GM12874 (cell line): Measurements from ENCODE around the gene SCUBE2.

Experiments
- TF ChIP-seq, protein P1 (sequence below): IDR thresholded peaks from 2 replicates; pipeline ENCODE4 v1.5.1; 2011; ENCODE audit warnings: low read depth, mild to moderate bottlenecking, control low read depth, low read length, moderate library complexity; ENCODE audit not compliant: insufficient read depth

SCUBE2 gene

DNA sequence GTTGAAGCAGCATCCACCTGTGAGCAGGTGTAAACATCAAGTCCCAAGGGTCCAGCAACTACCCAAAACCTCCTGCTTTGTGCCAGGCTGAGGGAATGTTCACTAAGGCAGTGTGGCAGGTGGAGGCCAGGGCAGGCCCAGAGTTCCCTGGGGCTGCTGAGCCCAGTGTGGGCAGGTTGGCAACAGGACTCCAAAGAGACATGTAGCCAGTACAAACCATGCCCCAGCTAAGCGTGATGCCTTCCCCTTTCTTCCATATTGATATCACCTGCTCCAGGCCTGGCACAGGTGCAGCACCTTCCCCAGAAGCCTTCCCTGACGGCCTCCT is 30.0 kb upstream of the SCUBE2 start:
- TF ChIP-seq, protein P1, sequence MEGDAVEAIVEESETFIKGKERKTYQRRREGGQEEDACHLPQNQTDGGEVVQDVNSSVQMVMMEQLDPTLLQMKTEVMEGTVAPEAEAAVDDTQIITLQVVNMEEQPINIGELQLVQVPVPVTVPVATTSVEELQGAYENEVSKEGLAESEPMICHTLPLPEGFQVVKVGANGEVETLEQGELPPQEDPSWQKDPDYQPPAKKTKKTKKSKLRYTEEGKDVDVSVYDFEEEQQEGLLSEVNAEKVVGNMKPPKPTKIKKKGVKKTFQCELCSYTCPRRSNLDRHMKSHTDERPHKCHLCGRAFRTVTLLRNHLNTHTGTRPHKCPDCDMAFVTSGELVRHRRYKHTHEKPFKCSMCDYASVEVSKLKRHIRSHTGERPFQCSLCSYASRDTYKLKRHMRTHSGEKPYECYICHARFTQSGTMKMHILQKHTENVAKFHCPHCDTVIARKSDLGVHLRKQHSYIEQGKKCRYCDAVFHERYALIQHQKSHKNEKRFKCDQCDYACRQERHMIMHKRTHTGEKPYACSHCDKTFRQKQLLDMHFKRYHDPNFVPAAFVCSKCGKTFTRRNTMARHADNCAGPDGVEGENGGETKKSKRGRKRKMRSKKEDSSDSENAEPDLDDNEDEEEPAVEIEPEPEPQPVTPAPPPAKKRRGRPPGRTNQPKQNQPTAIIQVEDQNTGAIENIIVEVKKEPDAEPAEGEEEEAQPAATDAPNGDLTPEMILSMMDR = no peak

DNA sequence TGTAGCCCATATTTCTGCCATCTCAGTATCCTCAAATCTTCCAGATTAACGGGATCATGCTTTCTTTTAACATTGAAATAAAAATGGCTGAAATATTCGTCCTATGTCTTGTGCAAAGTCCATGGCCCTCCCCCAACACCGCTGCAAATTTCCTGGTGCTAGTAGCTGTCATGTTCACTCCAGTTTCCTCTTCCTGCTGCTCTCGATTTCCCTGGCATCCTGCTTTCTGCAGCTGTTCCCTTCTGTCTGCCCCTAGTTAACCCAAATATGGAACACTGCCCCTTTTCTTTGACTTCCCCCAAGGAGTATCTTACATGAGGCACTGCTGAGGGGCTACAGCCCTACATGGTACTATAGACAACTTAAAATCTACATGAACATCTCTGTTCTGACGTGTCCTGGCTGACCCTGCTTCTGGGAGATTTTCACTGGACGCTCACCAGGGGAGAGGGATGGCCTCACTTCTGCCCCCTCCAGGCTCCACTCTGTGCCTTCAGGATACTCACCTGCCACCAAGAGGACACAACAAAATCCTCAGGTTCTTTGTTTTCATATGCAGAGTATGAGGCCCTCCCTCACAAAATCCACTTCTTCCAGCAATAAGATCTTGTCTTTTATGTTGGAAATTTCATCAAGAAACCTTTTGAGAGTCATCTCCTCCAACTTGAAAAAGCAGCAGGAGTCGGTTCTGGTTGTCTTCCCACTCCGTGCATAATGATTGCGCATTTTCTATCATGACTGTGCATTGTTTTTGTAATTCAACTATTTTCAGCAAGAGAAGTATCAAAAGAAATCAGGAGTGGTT is 29.5 kb upstream of the SCUBE2 start:
- TF ChIP-seq, protein P1 = peak; percentile 28; the same call in 1 of the 2 replicates

DNA sequence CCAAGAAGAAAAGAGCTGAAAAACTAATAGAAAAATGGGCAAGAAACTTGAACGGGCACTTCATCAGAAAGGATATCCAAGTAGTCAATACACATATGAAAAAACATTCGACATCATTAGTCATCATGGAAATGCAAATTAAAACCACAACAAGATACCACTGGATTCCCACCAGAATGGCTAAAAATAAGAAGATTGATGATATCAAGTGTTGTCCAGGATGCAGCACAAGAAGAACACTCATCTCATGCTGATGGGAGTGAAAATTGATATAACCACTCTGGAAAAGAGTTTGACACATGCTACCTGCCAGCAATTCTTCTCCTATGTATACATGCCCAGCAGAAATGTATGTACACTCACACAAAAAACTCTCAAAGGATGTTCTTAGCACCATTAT is 26.9 kb upstream of the SCUBE2 start:
- TF ChIP-seq, protein P1 = no peak

DNA sequence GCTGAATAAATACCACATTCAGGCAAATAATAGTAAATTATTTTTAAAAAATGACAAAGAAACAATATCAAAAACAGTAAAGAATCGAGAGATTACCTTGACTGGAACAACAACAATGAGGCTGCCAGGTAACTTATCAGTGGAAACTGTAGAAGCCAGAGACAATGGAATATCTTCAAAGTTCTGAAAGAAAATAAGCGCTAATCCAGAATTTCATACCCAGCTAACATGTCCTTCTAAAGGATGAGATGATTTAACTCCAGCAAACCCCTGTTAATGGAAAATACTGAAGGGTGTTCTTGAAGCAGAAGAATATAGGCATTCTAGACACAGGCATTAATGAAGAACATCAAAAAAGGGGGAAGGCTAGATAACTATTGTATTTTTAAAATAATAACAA is 20.7 kb upstream of the SCUBE2 start:
- TF ChIP-seq, protein P1 = no peak

DNA sequence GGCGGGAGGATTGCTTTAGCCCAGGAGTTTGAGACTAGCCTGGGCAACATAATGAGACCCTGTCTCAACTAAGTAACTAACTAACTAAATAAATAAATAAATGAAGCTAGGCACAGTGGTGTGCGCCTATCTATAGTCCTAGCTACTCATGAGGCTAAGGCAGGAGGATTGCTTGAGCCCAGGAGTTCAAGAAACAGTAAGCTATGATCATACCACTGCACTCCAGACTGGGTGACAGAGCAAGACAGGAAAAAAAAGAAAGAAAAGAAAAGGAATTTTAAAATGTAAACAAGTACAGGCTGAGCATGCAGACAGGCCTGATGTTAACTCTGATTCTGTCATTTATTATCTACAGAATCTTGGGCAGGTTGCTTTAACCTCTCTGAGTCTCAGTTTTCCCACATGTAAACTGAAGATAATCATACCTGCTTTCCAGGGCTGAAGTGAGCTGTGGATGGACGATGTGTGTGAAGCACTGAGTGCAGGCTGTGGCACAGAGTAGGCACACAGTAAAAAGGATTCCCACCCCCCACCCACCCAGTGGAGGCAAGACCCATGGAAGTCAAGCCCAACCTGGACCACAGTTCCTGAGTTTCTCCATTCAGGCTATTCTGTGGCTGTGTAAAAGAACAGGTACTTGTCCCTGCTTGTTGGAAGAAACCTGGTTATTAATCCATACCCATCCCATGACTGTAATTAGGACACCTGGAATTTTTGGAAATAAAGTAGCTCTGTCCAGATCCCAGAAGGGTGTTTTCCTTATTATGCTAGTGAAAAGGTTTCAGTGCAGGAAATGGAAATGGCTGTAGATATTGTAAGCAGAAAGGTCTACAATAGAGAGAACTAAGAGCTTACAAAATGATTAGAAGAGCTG is 18.7 kb upstream of the SCUBE2 start:
- TF ChIP-seq, protein P1 = no peak

DNA sequence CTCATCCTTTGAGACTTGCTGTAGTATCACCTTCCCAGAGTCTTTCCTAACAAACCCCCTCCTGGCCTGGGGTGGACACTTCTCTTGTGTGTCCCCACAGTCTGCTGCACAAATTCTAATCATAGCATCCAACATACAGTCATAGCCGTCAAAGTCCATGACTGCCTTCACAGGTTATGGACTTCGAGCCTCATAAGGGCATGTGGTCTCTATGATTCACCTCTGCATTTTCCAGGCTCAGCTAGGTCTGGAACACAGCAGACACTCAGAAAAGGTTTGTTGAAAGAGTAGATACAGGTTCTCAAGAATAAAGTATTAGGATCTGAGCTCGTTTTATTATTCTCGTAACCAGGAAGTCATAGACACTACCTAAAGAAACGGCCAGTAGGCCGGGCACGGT is 13.2 kb upstream of the SCUBE2 start:
- TF ChIP-seq, protein P1 = no peak

DNA sequence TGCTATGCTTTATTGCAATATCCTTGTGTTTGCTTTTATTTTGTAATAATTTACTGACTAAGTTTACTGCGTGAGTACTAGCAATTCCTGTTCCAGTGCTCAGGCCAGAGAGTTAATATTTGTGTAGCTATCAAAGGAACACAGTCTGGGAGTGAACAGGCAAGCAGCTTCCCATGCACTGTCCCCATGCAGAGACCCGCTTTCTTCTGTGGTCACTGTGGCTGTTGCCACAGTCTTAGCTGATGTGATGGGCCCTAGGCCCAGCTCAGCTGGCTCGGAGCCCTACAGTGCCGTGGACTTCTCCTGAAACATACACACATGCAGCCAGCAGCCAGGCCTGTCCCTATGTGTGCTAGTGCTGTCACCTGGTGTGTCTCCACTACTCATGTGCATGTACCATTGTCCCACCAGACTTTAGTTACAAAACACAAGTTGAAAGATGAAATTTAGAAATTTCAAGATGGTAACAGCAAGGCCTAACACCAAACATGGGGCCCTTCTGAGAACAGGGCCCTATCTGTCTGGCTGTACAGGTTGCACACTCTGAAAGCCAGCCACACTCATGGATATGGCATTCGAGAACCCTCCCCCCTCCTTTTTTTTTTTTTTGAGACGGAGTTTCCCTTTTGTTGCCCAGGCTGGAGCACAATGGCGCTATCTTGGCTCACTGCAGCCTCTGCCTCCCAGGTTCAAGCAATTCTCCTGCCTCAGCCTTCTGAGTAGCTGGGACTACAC is 12.3 kb upstream of the SCUBE2 start:
- TF ChIP-seq, protein P1 = no peak
